OCI-LY7 (cell line): Measurements from ENCODE around the gene IPP. TPM values are rescaled to one million over a fixed set of nuclear protein-coding genes. Genes with fewer than 3 reads are reported as not detected.

Experiments used
- BruUV-seq: library from RNA; stranded (reverse); fragments of 400-500 nt; replicated peaks from 2 replicates; lab custom pipeline; 2021; lab: Mats Ljungman, UMichigan
- CTCF ChIA-PET: fragments of 300-600 bp; sonication (Branson Sonifier 250); formaldehyde crosslinking; loops from one replicate; lab custom pipeline; 2022; ENCODE audit warnings: antibody characterized with exemption; ENCODE audit not compliant: unreplicated experiment; lab: Charles Lee
- POLR2A ChIA-PET: fragments of 300-600 bp; sonication (Branson Sonifier 250); formaldehyde crosslinking; loops from one replicate; lab custom pipeline; 2022; ENCODE audit warnings: antibody characterized with exemption; lab: Charles Lee
- DNase-seq: peaks from one replicate; pipeline ENCODE4 v3.0.0-alpha.2; 2015; ENCODE audit warnings: low spot score
- H2AFZ ChIP-seq: fragments of 200-600 bp; sonication (generic), shearing (Covaris generic); 2 replicates; pipeline ENCODE4 v1.6.1; 2014; ENCODE audit warnings: mild to moderate bottlenecking, antibody characterized with exemption, low read length, moderate library complexity
- H3K27ac ChIP-seq: fragments of 200-600 bp; sonication (generic); 2 replicates; pipeline ENCODE4 v1.5.1; 2014; ENCODE audit warnings: mixed run types, low read depth, mild to moderate bottlenecking, moderate library complexity, low read length, inconsistent platforms; ENCODE audit not compliant: poor library complexity, severe bottlenecking
- H3K36me3 ChIP-seq: fragments of 200-600 bp; sonication (generic); 2 replicates; pipeline ENCODE4 v1.6.1; 2014; ENCODE audit warnings: mild to moderate bottlenecking, antibody characterized with exemption, low read length, moderate library complexity, mixed read lengths; ENCODE audit not compliant: insufficient read depth
- H3K4me1 ChIP-seq: fragments of 200-600 bp; sonication (generic); 2 replicates; pipeline ENCODE4 v1.5.1; 2014; ENCODE audit warnings: mild to moderate bottlenecking, low read length; ENCODE audit not compliant: insufficient read depth, poor library complexity, severe bottlenecking
- H3K4me2 ChIP-seq: fragments of 200-600 bp; sonication (generic); 2 replicates; pipeline ENCODE4 v1.6.1; 2014; ENCODE audit warnings: mild to moderate bottlenecking, low read length
- H3K4me3 ChIP-seq: fragments of 200-600 bp; sonication (generic); 2 replicates; pipeline ENCODE4 v1.5.1; 2014; ENCODE audit warnings: mild to moderate bottlenecking, low read depth, low read length; ENCODE audit not compliant: poor library complexity, severe bottlenecking
- H3K79me2 ChIP-seq: fragments of 200-600 bp; sonication (generic); 2 replicates; pipeline ENCODE4 v1.6.1; 2016; ENCODE audit warnings: low read depth, mild to moderate bottlenecking, low read length, moderate library complexity, mixed read lengths; ENCODE audit not compliant: insufficient read depth
- H3K9me2 ChIP-seq: fragments of 200-600 bp; sonication (generic); 2 replicates; pipeline ENCODE4 v1.6.1; 2016; ENCODE audit warnings: mild to moderate bottlenecking, low read length, mixed read lengths; ENCODE audit not compliant: insufficient read depth
- H3K9me3 ChIP-seq: fragments of 200-600 bp; sonication (generic); 2 replicates; pipeline ENCODE4 v1.6.1; 2014; ENCODE audit warnings: mild to moderate bottlenecking, mixed run types, low read length, mixed read lengths
- H4K20me1 ChIP-seq: fragments of 200-600 bp; sonication (generic); 2 replicates; pipeline ENCODE4 v1.6.1; 2014; ENCODE audit warnings: mild to moderate bottlenecking, antibody characterized with exemption, low read length, moderate library complexity, mixed read lengths; ENCODE audit not compliant: insufficient read depth
- CTCF ChIP-seq: fragments of 200-600 bp; sonication (generic); conservative IDR thresholded peaks from 2 replicates; pipeline ENCODE4 v1.5.1; 2014; ENCODE audit warnings: mild to moderate bottlenecking, antibody characterized with exemption, low read length, moderate library complexity, mixed read lengths
- EZH2phosphoT487 ChIP-seq: fragments of 200-600 bp; sonication (generic); IDR thresholded peaks from 2 replicates; pipeline ENCODE4 v1.6.1; 2018; ENCODE audit warnings: low read depth, borderline replicate concordance, mild to moderate bottlenecking, mixed run types, antibody characterized with exemption, low read length, moderate library complexity, mixed read lengths
- intact Hi-C: fragments of 100-400 bp; cut with micrococcal nuclease; formaldehyde crosslinking; loops from one replicate; pipeline ENCODE4 v1.10.0; 2022; ENCODE audit not compliant: unreplicated experiment
- total RNA-seq, 2 experiments: library from RNA; depleted of rRNA in 1 of 2; stranded (reverse); fragments of >200 nt in 1 of 2; shearing (Covaris generic) in 1 of 2; gene quantifications; 2 replicates each; pipeline ENCODE4 v1.2.3, GENCODE V29; 2014 to 2022

Gene IPP
- total RNA-seq, 2 experiments from 2014 or later, result 4.6 to 17.9 TPM

- CTCF ChIA-PET, result interaction anchor here (1.0 kb wide), 1 partner anchor 14 kb away, joined by 3 read pairs; no protein-coding TSS in a partner anchor
- BruUV-seq, result no TSS peak
- intact Hi-C loops, result no loop called here
- no peak overlapping the region for H2AFZ ChIP-seq
- POLR2A ChIA-PET, result interaction anchor here (1.0 kb wide), 1 partner anchor 11 kb away, joined by 3 read pairs; no protein-coding TSS in a partner anchor
- H4K20me1 ChIP-seq, result no peaks in the 10 kb centered on the region; the same call in 1 of the 2 replicates
- H3K4me2 ChIP-seq, result no peak overlapping the region
- H3K4me1 ChIP-seq, result no peaks in the 10 kb centered on the region
- TF ChIP-seq CTCF, result no peak
- no peak for TF ChIP-seq EZH2phosphoT487
- no peak overlapping the region for H3K4me3 ChIP-seq
- H3K9me2 ChIP-seq, result no peaks in the 10 kb centered on the region
- H3K36me3 ChIP-seq, result peaks cover 84% of the 10 kb centered on the region
- no peaks in the 10 kb centered on the region for H3K9me3 ChIP-seq
- no peak for DNase-seq
- no peak overlapping the region for H3K27ac ChIP-seq
- peaks cover 26% of the 10 kb centered on the region for H3K79me2 ChIP-seq
Measured at GRCh38 chr1:45658171-45658570, 92.3 kb downstream of the IPP start.

- intact Hi-C loops, result no loop called here
- CTCF ChIA-PET, result no interaction called here
- no peaks in the 10 kb centered on the region for H3K9me2 ChIP-seq
- H2AFZ ChIP-seq, result no peak overlapping the region
- H3K4me1 ChIP-seq, result no peaks in the 10 kb centered on the region
- no peak overlapping the region for H3K4me3 ChIP-seq
- peaks cover 11% of the 10 kb centered on the region; the same call in 1 of the 2 replicates for H3K79me2 ChIP-seq
- no peaks in the 10 kb centered on the region for H3K9me3 ChIP-seq
- H3K36me3 ChIP-seq, result peaks cover 94% of the 10 kb centered on the region
- no peaks in the 10 kb centered on the region for H4K20me1 ChIP-seq
- POLR2A ChIA-PET, result interaction anchor here (0.6 to 1.2 kb wide), 5 partner anchors 8 to 433 kb away, joined by 3 to 6 read pairs (median 4); no protein-coding TSS in a partner anchor
- TF ChIP-seq EZH2phosphoT487 (no peak), CTCF (no peak)
- H3K4me2 ChIP-seq, result no peak overlapping the region
- H3K27ac ChIP-seq, result no peak overlapping the region
- no peak for DNase-seq
- BruUV-seq, result no TSS peak
Measured at GRCh38 chr1:45656573-45657226, 93.8 kb downstream of the IPP start.
